Measurements from ENCODE around the gene MLN.
"Not testable (repeated sequence)": the region's sequence is repeated elsewhere in the genome, so short reads cannot be mapped to it uniquely, and the experiment has no call there.

Gene MLN

DNA sequence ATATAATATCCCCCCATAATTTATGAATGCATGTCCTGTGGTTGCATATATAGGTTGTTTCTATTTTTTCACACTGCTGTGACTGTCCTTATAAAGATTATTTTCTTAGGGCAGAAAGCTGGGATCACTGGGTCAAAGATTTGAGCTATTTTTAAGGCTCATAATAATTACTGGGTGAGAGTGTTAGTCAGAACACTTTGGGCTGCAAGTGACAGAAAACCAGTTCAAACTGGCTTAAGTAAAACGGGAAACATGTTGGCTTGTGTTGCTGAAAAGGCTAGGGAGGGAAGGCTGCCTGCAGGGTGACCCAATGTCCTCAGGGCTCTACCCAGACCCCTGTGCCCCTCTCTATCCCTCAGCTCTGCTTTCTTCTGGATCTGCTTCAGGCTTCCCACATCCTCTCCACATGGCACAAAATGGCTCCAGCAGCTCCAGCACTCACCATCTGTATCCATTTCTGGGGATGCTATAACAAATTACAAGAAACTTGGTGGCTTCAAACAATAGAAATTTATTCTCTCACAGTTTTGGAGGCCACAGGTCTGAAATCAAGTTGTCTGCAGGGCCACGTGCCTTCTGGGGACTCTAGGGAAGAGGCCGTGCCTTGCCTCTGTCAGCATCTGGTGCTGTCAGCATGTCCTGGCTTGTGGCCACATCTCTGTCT, 33.1 kb upstream of the MLN start:
- no peak for ATAC-seq (ENCODE audit: low read depth)
- Histone ChIP-seq H3K36me3 (ENCODE audit: low read depth) (no peaks in the 10 kb centered on the region), H3K4me3 (ENCODE audit: severe bottlenecking) (no peak overlapping the region), H3K4me1 (ENCODE audit: insufficient read depth, poor library complexity, severe bottlenecking) (peaks cover 50% of the 10 kb centered on the region), H3K27me3 (ENCODE audit: insufficient read depth, poor library complexity, severe bottlenecking) (no peaks in the 10 kb centered on the region), H3K27ac (ENCODE audit: poor library complexity, severe bottlenecking) (peak overlapping the region; percentile 95), H3K9me3 (ENCODE audit: severe bottlenecking) (no peaks in the 10 kb centered on the region)
- no peak for DNase-seq (ENCODE audit: low spot score)
- TF ChIP-seq, protein P1, sequence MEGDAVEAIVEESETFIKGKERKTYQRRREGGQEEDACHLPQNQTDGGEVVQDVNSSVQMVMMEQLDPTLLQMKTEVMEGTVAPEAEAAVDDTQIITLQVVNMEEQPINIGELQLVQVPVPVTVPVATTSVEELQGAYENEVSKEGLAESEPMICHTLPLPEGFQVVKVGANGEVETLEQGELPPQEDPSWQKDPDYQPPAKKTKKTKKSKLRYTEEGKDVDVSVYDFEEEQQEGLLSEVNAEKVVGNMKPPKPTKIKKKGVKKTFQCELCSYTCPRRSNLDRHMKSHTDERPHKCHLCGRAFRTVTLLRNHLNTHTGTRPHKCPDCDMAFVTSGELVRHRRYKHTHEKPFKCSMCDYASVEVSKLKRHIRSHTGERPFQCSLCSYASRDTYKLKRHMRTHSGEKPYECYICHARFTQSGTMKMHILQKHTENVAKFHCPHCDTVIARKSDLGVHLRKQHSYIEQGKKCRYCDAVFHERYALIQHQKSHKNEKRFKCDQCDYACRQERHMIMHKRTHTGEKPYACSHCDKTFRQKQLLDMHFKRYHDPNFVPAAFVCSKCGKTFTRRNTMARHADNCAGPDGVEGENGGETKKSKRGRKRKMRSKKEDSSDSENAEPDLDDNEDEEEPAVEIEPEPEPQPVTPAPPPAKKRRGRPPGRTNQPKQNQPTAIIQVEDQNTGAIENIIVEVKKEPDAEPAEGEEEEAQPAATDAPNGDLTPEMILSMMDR (IDR thresholded peaks at IDR 0.05; ENCODE audit: poor library complexity, severe bottlenecking), result no peak

DNA sequence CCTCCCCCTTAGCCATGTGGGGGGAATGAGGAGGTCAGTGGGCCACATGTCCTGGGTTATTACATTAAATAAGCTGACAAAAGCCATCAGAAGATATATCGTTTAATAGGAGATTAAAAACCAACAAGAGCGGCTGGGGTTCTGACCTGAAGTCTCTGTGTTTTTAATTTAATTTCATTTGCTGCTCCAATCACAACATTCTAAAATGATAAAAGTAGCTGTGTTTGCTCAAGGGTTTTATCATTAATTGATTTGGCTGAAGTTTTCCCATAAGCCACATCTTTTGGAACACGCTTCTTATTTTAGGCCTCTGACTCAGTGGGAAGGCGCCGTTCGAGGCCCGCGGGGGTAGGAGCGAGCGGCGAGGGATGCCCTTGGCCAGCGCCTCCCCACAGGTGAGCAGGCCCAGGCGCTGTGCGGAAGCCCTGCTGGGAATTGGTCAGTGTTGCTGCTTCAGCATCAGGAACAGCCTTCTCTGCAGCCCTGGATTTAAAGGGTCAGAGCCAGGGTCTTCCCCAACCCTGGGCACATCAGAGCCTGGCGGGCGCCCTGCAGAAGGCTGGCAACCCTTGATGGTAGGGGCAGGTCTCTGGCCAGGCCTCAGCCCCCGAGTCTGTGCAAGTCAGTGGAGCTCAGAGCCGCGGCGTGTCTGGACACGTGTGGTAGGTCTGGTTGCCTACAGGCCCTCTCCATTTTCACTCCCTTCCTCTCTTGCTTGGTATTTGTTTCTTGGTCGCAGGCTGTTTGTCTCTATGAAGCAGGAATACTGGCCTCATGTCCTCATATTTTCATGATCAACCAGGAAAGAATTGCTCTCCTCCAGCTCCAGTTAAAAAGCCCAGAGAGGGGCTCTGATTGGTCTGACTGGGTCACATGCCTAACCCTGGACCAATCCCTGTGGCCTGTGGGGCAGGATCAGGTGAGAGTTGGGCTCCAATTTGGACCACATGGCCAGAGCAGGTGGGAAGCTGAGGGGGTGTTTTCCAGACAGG, 30.9 kb upstream of the MLN start:
- DNase-seq (ENCODE audit: low spot score) (no peak), ATAC-seq (ENCODE audit: low read depth) (peak; percentile 54)
- no peak overlapping the region for H3K4me3 ChIP-seq (ENCODE audit: severe bottlenecking)
- no peaks in the 10 kb centered on the region for H3K27me3 ChIP-seq (ENCODE audit: insufficient read depth, poor library complexity, severe bottlenecking)
- TF ChIP-seq, protein P1 (IDR thresholded peaks at IDR 0.05; ENCODE audit: poor library complexity, severe bottlenecking), result no peak
- no peaks in the 10 kb centered on the region for H3K36me3 ChIP-seq (ENCODE audit: low read depth)
- H3K9me3 ChIP-seq (ENCODE audit: severe bottlenecking), result no peaks in the 10 kb centered on the region
- H3K27ac ChIP-seq (ENCODE audit: poor library complexity, severe bottlenecking), result peak overlapping the region; percentile 65
- H3K4me1 ChIP-seq (ENCODE audit: insufficient read depth, poor library complexity, severe bottlenecking), result peaks cover 36% of the 10 kb centered on the region

DNA sequence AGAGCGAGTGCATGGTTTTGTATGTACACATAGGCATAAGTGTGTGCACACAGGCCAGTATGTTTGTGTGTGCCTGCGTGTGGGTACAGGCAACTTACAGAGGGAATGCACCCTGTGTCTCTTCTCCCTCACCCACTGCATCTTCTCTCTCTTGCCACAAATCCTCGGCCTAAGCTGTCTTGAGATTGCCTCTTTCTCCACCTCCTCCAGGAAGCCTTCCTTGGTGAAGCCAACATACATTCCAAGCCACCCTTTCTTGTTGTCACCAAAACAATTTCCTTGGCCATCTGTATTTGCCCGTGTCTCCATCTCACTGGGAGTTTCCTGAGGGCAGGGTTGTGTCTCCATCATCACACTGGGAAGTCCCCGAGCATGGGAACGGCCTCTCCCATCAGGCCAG, 29.8 kb upstream of the MLN start:
- H3K27ac ChIP-seq (ENCODE audit: poor library complexity, severe bottlenecking), result no peak overlapping the region
- H3K27me3 ChIP-seq (ENCODE audit: insufficient read depth, poor library complexity, severe bottlenecking), result no peaks in the 10 kb centered on the region
- H3K9me3 ChIP-seq (ENCODE audit: severe bottlenecking), result no peaks in the 10 kb centered on the region
- no peak overlapping the region for H3K4me3 ChIP-seq (ENCODE audit: severe bottlenecking)
- DNase-seq (ENCODE audit: low spot score) (no peak), ATAC-seq (ENCODE audit: low read depth) (no peak)
- TF ChIP-seq, protein P1 (IDR thresholded peaks at IDR 0.05; ENCODE audit: poor library complexity, severe bottlenecking), result no peak
- peaks cover 25% of the 10 kb centered on the region for H3K4me1 ChIP-seq (ENCODE audit: insufficient read depth, poor library complexity, severe bottlenecking)
- H3K36me3 ChIP-seq (ENCODE audit: low read depth), result no peaks in the 10 kb centered on the region

- H3K9me3 ChIP-seq (ENCODE audit: severe bottlenecking); H3K4me3 ChIP-seq (ENCODE audit: severe bottlenecking); DNase-seq (ENCODE audit: low spot score); H3K36me3 ChIP-seq (ENCODE audit: low read depth); H3K27ac ChIP-seq (ENCODE audit: poor library complexity, severe bottlenecking); H3K27me3 ChIP-seq (ENCODE audit: insufficient read depth, poor library complexity, severe bottlenecking); ATAC-seq (ENCODE audit: low read depth): not testable (repeated sequence)
- H3K4me1 ChIP-seq (ENCODE audit: insufficient read depth, poor library complexity, severe bottlenecking), result peaks cover 17% of the 10 kb centered on the region
These were observed 29.0 kb upstream of the MLN start for GRCh38 chr6:33832831-33833230.

- not testable (repeated sequence) for H3K27me3 ChIP-seq (ENCODE audit: insufficient read depth, poor library complexity, severe bottlenecking); ATAC-seq (ENCODE audit: low read depth); H3K9me3 ChIP-seq (ENCODE audit: severe bottlenecking); H3K36me3 ChIP-seq (ENCODE audit: low read depth); DNase-seq (ENCODE audit: low spot score); H3K4me3 ChIP-seq (ENCODE audit: severe bottlenecking); H3K27ac ChIP-seq (ENCODE audit: poor library complexity, severe bottlenecking)
- H3K4me1 ChIP-seq (ENCODE audit: insufficient read depth, poor library complexity, severe bottlenecking), result peaks cover 15% of the 10 kb centered on the region
These were observed 27.9 kb upstream of the MLN start for GRCh38 chr6:33831725-33832124.

Data from RWPE2 (cell line).